ENCODE data around the gene TNFAIP6. TPM values are rescaled to one million over a fixed set of nuclear protein-coding genes. Genes with fewer than 3 reads are reported as not detected.
"Not testable (repeated sequence)": the region's sequence is repeated elsewhere in the genome, so short reads cannot be mapped to it uniquely, and the experiment has no call there.

TNFAIP6 gene
- total and polyA plus RNA-seq, 7 experiments from 2014 or later, result 0.34 TPM; not detected in 6

DNA sequence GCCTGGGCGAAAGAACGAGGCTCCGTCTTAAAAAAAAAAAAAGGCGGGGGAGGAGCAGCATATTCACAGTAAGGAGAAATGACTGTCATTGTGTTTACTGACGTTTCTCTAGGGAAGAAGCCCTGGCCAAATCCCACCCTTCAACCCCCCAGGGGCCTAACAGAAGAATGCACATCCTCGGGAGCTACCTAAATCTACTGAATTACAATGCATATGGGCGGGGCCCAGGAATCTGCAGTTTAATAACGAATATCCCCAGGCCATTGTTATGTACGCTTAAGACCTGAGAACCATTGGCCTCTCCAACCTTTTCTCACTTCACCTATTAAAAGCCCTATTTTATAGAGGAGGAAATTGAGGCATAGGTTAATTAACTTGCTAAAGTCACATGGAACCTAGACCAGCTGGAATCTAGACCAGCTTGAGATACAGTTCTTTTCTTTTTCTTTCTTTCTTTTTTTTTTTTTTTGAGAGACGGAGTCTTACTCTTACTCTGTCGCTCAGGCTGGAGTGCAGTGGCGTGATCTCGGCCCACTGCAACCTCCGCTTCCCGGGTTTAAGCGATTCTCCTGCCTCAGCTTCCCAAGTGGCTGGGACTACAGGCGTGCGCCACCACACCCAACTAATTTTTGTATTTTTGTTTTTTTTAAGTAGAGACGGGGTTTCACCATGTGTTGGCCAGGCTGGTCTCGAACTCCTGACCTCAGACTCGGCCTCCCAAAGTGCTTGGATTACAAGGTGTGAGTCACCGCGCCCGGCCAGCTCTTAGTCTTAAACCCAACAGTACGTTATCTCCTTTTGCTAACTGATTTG is 51.6 kb downstream of the TNFAIP6 start:
- ATAC-seq (no peak), DNase-seq (no peak)
- Histone ChIP-seq H3K36me3 (ENCODE audit: control insufficient read depth in 2 of 3, insufficient read depth in 3 of 3, low read length in 3 of 3) (peaks cover 0 to 22% (median 0%) of the 10 kb centered on the region in 3 experiments), H3K27me3 (ENCODE audit: control insufficient read depth in 2 of 2, insufficient read depth in 2 of 2, low read length in 2 of 2) (no peaks in the 10 kb centered on the region), H3K4me1 (ENCODE audit: control insufficient read depth in 2 of 2, insufficient read depth in 2 of 2, low read length in 2 of 2) (peaks cover 6 to 14% of the 10 kb centered on the region in 2 donors), H3K9me3 (ENCODE audit: control insufficient read depth in 2 of 3, low read length in 3 of 3) (no peaks in the 10 kb centered on the region), H3K27ac (ENCODE audit: low read depth, low read length) (peak overlapping the region; percentile 89), H3K4me3 (ENCODE audit: low read length) (peak overlapping the region; percentile 73)
- peaks cover 0 to 4% (median 0%) of the 10 kb centered on the region in 11 donors for H3K9me3 Mint-ChIP-seq
- intact Hi-C loops (cut with micrococcal nuclease), result loop anchor here (1.0 kb wide), 3 partner anchors 120 to 1822 kb away; partner anchors contain the start of genes MMADHC (in 2 of the 2), NMI (in 1 of the 2) and RBM43 (in 1 of the 2)
- peak overlapping the region; percentile 88 to 98 (median 95) for H3K27ac Mint-ChIP-seq
- H3K4me3 Mint-ChIP-seq, result peak overlapping the region; percentile 91 to 99 (median 96)
- peaks cover 0 to 3% (median 0%) of the 10 kb centered on the region in 5 donors for H3K27me3 Mint-ChIP-seq
- peaks cover 9 to 38% (median 30%) of the 10 kb centered on the region in 7 donors for H3K4me1 Mint-ChIP-seq
- ChIA-PET CTCF (interaction anchor here (1.4 kb wide), 1 partner anchor 13 kb away, joined by 7 read pairs; no protein-coding TSS in a partner anchor), POLR2A (interaction anchor here (0.9 to 2.2 kb wide), 5 partner anchors 12 to 1822 kb away, joined by 3 to 9 read pairs (median 6); partner anchors contain the start of genes NMI and RBM43)
- peaks cover 0 to 15% (median 0%) of the 10 kb centered on the region in 5 donors for H3K36me3 Mint-ChIP-seq

DNA sequence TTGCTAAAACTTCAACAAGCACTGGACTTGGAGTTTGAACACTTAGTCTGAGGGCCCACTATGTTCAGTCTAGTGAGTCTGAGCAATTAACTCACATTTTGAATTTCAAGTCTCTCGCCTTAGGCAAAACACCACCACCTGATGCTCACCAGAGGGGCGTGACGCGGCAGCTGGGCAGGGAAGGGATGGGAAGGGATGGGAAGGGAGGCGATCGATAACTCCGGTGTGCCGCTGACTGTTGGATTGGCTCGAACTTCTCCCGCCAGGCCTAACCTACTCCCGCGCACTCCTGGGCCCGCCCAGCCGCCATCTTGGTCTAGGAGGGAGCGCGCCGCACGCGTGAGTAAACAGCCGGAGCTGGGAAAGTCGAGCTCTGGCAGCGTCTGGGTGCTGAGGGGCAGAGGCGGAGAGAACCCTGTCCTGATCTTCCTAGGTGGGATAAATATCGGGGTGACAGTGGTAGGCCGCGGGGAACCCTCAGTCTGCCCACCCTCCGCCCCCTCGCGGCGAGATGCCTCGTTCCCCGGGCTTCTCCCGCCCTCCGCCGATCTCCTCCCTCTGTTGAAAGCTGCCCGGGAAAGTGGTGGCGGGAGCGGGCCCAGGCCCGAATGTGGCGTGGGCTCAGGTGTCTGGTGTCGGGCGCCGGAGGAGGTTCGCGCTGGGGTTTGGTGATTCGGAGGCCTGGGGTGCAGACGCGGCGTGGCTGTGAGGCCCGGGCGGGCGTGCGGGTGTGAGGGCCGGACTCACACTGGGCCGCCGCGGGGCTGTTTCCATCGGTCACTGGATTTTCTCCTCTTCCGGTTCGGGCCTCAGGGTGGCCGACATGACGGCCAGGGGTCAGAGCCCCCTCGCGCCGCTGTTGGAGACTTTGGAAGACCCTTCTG is 52.5 kb downstream of the TNFAIP6 start, which contains the start of gene RIF1:
TSS of gene RIF1 (plus strand) at position 302 of the 884 bp plus-strand sequence. CDS start at position 824, 522 bp downstream.
- Histone ChIP-seq H3K4me3 (ENCODE audit: low read length) (peak within 1 kb of the TSS; percentile 73), H3K4me1 (ENCODE audit: control insufficient read depth in 2 of 2, insufficient read depth in 2 of 2, low read length in 2 of 2) (peaks cover 6 to 14% of the 10 kb centered on the region in 2 donors), H3K27ac (ENCODE audit: low read depth, low read length) (peak within 1 kb of the TSS; percentile 89), H3K9me3 (ENCODE audit: control insufficient read depth in 2 of 3, low read length in 3 of 3) (no peaks in the 10 kb centered on the region), H3K27me3 (ENCODE audit: control insufficient read depth in 2 of 2, insufficient read depth in 2 of 2, low read length in 2 of 2) (no peaks in the 10 kb centered on the region), H3K36me3 (ENCODE audit: control insufficient read depth in 2 of 3, insufficient read depth in 3 of 3, low read length in 3 of 3) (peaks cover 0 to 23% (median 0%) of the 10 kb centered on the region in 3 experiments)
- ATAC-seq (peak; percentile 95), DNase-seq (peak; percentile 65 to 78 (median 69))
- peak within 1 kb of the TSS; percentile 88 to 98 (median 95) for H3K27ac Mint-ChIP-seq
- H3K9me3 Mint-ChIP-seq, result peaks cover 0 to 4% (median 0%) of the 10 kb centered on the region in 11 donors
- H3K4me3 Mint-ChIP-seq, result peak within 1 kb of the TSS; percentile 91 to 99 (median 96)
- peaks cover 0 to 17% (median 3%) of the 10 kb centered on the region in 5 donors for H3K36me3 Mint-ChIP-seq
- intact Hi-C loops (cut with micrococcal nuclease), result loop anchor here (1.0 to 5.0 kb wide), 8 partner anchors 13 to 1823 kb away; partner anchors contain the start of genes ARL6IP6 (in 2 of the 2), MMADHC (in 2 of the 2), NMI (in 2 of the 2) and RBM43 (in 2 of the 2)
- ChIA-PET CTCF (interaction anchor here (0.8 to 1.4 kb wide), 2 partner anchors 12 to 149 kb away, joined by 4 to 7 read pairs; partner anchors contain the start of gene RBM43), POLR2A (interaction anchor here (0.7 to 2.2 kb wide), 8 partner anchors 11 to 1823 kb away, joined by 3 to 9 read pairs (median 6); partner anchors contain the start of genes NMI and RBM43)
- peaks cover 12 to 43% (median 35%) of the 10 kb centered on the region in 7 donors for H3K4me1 Mint-ChIP-seq
- peaks cover 0 to 3% (median 0%) of the 10 kb centered on the region in 5 donors for H3K27me3 Mint-ChIP-seq

GRCh38 chr2:151410485-151410834 is 53.1 kb downstream of the TNFAIP6 start:
- H3K4me1 Mint-ChIP-seq, result peaks cover 14 to 43% (median 35%) of the 10 kb centered on the region in 7 donors
- CTCF ChIA-PET, result interaction anchor here (0.8 kb wide), 1 partner anchor 150 kb away, joined by 4 read pairs; the partner anchor contains the start of gene RBM43
- peaks cover 6 to 14% of the 10 kb centered on the region in 2 donors for H3K4me1 ChIP-seq (ENCODE audit: control insufficient read depth in 2 of 2, insufficient read depth in 2 of 2, low read length in 2 of 2)

DNA sequence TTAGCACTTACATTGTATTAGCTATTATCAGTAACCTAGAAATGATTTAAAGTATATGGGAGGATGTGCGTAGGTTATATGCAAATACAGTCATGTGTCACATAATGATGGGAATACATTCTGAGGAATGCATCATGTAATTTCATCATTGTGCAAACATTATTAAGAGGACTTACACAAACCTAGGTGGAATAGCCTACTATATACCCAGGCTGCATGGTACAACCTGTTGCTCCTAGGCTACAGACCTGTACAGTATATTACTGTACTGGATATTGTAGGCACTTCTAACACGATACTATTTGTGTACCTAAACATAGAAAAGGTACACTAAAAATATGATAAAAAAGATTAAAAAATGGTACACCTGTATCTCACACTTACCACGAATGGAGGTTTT is 60.3 kb downstream of the TNFAIP6 start:
- Mint-ChIP-seq H3K9me3 (no peaks in the 10 kb centered on the region), H3K4me1 (peaks cover 8 to 44% (median 38%) of the 10 kb centered on the region in 7 donors), H3K36me3 (peaks cover 14 to 28% (median 24%) of the 10 kb centered on the region in 5 donors), H3K27me3 (no peaks in the 10 kb centered on the region), H3K27ac (peak overlapping the region in 4 of 9 donors; percentile 17 to 61 (median 32)), H3K4me3 (no peak overlapping the region)
- H3K27me3 ChIP-seq (ENCODE audit: control insufficient read depth in 2 of 2, insufficient read depth in 2 of 2, low read length in 2 of 2), result no peaks in the 10 kb centered on the region
- intact Hi-C loops (cut with micrococcal nuclease), result no loop called here
- peaks cover 5 to 53% (median 5%) of the 10 kb centered on the region in 3 experiments for H3K36me3 ChIP-seq (ENCODE audit: control insufficient read depth in 2 of 3, insufficient read depth in 3 of 3, low read length in 3 of 3)
- ATAC-seq (no peak), DNase-seq (no peak)
- ChIA-PET CTCF (no interaction called here), POLR2A (no interaction called here)
- H3K9me3 ChIP-seq (ENCODE audit: control insufficient read depth in 2 of 3, low read length in 3 of 3), result no peaks in the 10 kb centered on the region
- H3K27ac ChIP-seq (ENCODE audit: low read depth, low read length), result no peak overlapping the region
- no peak overlapping the region for H3K4me3 ChIP-seq (ENCODE audit: low read length)
- H3K4me1 ChIP-seq (ENCODE audit: control insufficient read depth in 2 of 2, insufficient read depth in 2 of 2, low read length in 2 of 2), result no peaks in the 10 kb centered on the region

More at GRCh38 chr2:151410485-151410834, 53.1 kb downstream of the TNFAIP6 start:
- ATAC-seq, result peak; percentile 56
- peak in 6 of 9 donors; percentile 32 to 38 (median 33) for DNase-seq
- H3K4me3 Mint-ChIP-seq, result peak overlapping the region; percentile 91 to 99 (median 96)
- H3K27ac Mint-ChIP-seq, result peak overlapping the region; percentile 88 to 98 (median 95)
- peaks cover 0 to 17% (median 3%) of the 10 kb centered on the region in 5 donors for H3K36me3 Mint-ChIP-seq
- Histone ChIP-seq H3K4me3 (ENCODE audit: low read length) (peak overlapping the region; percentile 73), H3K36me3 (ENCODE audit: control insufficient read depth in 2 of 3, insufficient read depth in 3 of 3, low read length in 3 of 3) (peaks cover 0 to 23% (median 0%) of the 10 kb centered on the region in 3 experiments), H3K27me3 (ENCODE audit: control insufficient read depth in 2 of 2, insufficient read depth in 2 of 2, low read length in 2 of 2) (no peaks in the 10 kb centered on the region), H3K27ac (ENCODE audit: low read depth, low read length) (peak overlapping the region; percentile 89), H3K9me3 (ENCODE audit: control insufficient read depth in 2 of 3, low read length in 3 of 3) (no peaks in the 10 kb centered on the region)
- intact Hi-C loops (cut with micrococcal nuclease), result loop anchor here (1.0 to 5.0 kb wide), 7 partner anchors 13 to 1308 kb away; partner anchors contain the start of genes ARL6IP6 (in 2 of the 2), ARL5A (in 1 of the 2), NMI (in 1 of the 2) and PRPF40A (in 1 of the 2)
- H3K27me3 Mint-ChIP-seq, result peaks cover 0 to 3% (median 0%) of the 10 kb centered on the region in 5 donors
- peaks cover 0 to 4% (median 0%) of the 10 kb centered on the region in 11 donors for H3K9me3 Mint-ChIP-seq
- POLR2A ChIA-PET, result interaction anchor here (0.7 to 2.2 kb wide), 5 partner anchors 13 to 149 kb away, joined by 3 to 9 read pairs (median 7); partner anchors contain the start of genes NMI and RBM43

DNA sequence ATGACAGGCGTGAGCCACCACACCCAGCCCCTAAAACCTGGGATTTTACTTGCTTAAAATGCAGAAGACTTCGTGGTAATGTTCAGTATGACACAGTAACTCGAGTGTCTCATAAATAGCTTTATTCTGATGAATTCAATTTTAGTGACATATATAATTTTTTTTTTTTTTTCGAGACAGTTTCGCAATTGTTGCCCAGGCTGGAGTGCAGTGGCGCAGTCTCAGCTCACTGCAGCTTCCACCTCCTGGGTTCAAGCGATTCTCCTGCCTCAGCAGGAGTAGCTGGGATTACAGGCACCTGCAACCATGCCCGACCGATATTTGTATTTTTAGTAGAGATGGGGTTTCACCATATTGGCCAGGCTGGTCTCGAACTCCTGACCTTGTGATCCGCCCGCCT is 64.3 kb downstream of the TNFAIP6 start:
- H3K9me3 Mint-ChIP-seq; H3K4me3 ChIP-seq (ENCODE audit: low read length); H3K4me3 Mint-ChIP-seq; H3K27ac ChIP-seq (ENCODE audit: low read depth, low read length); H3K27me3 ChIP-seq (ENCODE audit: control insufficient read depth in 2 of 2, insufficient read depth in 2 of 2, low read length in 2 of 2); ATAC-seq; H3K27me3 Mint-ChIP-seq; H3K9me3 ChIP-seq (ENCODE audit: control insufficient read depth in 2 of 3, low read length in 3 of 3); DNase-seq: not testable (repeated sequence)
- ChIA-PET POLR2A (interaction anchor here (0.5 to 0.6 kb wide), 2 partner anchors 132 to 208 kb away, joined by 3 read pairs; no protein-coding TSS in a partner anchor), CTCF (interaction anchor here (1.0 to 1.3 kb wide), 2 partner anchors 12 to 132 kb away, joined by 4 to 7 read pairs; partner anchors contain the start of genes NMI and RIF1)
- H3K36me3 ChIP-seq (ENCODE audit: control insufficient read depth in 2 of 3, insufficient read depth in 3 of 3, low read length in 3 of 3), result peaks cover 9 to 35% (median 13%) of the 10 kb centered on the region in 3 experiments
- intact Hi-C loops (cut with micrococcal nuclease), result loop anchor here in 1 of 2 donors (2.0 to 10.0 kb wide), 3 partner anchors 15 to 753 kb away; partner anchors contain the start of genes ARL5A and STAM2
- Mint-ChIP-seq H3K36me3 (peaks cover 20 to 46% (median 42%) of the 10 kb centered on the region in 5 donors), H3K27ac (peak overlapping the region in 4 of 9 donors; percentile 27 to 98 (median 72)), H3K4me1 (peaks cover 14 to 55% (median 48%) of the 10 kb centered on the region in 7 donors)
- H3K4me1 ChIP-seq (ENCODE audit: control insufficient read depth in 2 of 2, insufficient read depth in 2 of 2, low read length in 2 of 2), result peaks cover 17 to 20% of the 10 kb centered on the region in 2 donors
